G401.6 (cell line): ENCODE data around the gene B3GLCT.
"Not testable (repeated sequence)": the region's sequence is repeated elsewhere in the genome, so short reads cannot be mapped to it uniquely, and the experiment has no call there.

Experiments
- FAIRE-seq: peaks from 2 replicates; lab custom pipeline; 2012; peaks lifted over from hg19 to GRCh38; lab: Jason Lieb, UNC

B3GLCT gene

GRCh38 chr13:31282741-31283455 is 83.1 kb downstream of the B3GLCT start:
- no peak for FAIRE-seq

- FAIRE-seq, result no peak
Observed at GRCh38 chr13:31286930-31287329, 87.2 kb downstream of the B3GLCT start.

GRCh38 chr13:31301119-31301518 is 101.3 kb downstream of the B3GLCT start:
- no peak for FAIRE-seq

DNA sequence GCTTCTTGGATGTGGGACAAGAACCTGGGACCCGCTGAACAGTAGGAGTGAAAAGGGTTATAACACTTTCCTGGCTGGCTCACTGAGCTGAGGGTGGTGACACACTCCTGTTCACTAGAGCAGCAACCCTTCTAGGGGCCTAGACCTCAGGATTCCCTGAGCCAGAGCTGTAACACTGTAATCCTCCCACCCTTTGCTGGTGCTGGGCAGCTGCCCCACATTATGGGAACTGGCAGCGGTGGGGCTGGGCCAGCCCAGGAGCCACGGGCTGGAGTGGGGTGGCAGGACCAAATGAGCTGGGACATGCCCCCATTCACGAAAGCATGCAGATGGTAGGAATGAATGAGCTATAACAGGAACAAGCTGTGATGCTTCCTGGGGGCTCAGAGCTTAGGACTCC is 110.6 kb downstream of the B3GLCT start:
- no peak for FAIRE-seq

DNA sequence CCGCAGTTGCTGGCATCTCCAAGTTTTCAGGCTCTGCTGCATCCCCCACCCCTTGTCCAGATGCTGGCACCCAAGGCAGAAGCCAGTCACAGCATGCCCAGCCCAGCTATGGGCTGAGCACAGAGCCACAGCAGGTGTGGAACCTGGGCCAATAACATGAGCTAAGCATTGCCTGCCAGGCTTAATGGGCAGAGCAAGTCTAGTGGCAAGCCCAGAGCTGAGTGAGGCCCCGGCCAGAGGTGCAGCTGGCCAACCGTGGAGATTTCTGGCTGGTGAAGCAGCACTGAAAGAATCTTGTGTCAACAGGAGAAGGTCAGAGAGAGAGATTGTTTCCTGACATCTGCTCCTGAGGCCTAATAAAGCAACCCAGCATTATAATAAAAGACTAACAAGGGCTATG is 111.0 kb downstream of the B3GLCT start:
- FAIRE-seq, result no peak

DNA sequence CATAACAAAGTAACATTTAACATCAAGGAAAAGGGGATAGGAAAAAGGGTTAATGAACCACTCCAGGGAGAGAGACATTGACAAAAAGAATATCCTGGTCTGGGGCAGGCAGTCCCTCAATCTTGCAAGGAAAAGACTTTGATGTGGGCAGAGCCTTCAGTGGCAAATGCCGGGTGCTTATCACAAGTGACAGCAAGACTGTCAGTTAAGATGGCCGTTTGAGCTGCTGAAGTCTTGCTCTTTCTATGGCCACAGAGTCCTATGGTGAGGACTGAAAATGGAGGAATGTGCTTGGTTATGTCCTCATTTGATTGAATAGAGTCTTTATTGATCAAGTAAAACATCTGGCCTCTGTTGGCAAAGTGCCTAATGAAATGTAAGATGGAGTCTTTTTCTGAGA is 112.1 kb downstream of the B3GLCT start:
- FAIRE-seq, result no peak

DNA sequence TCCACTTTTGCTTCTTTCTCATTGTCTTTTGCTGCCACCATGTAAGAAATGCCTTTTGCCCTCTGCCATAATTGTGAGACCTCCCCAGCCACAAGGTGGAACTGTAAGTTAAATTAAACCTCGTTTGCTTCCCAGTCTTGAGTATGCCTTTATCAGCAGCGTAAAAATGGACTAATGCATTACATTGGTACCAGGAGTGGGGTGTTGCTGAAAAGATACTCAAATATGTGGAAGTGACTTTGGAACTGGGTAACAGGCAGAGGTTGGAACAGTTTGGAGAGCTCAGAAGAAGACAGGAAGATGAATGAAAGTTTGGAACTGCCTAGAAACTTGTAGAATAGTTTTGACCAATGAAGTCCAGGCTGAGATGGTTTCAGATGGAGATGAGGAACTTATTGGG is 115.2 kb downstream of the B3GLCT start:
- FAIRE-seq, result no peak

DNA sequence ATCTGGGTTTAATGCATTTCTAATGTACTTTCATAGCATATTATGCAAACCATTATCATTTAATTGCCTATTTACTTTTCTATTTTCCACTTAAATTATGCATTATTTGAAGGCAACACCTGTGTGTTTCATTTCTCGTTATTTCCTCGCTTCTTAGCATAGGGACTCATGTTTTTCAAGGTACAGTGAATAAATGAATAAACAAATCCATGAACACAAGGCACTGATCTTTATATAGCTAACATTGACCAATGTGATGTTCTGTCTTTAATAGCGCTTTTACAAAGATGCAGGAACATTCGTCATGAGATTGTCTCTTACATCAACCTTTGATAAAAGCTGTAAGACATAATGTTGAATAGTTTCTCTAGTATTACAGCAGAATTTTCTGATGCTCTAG is 121.2 kb downstream of the B3GLCT start:
- no peak for FAIRE-seq

DNA sequence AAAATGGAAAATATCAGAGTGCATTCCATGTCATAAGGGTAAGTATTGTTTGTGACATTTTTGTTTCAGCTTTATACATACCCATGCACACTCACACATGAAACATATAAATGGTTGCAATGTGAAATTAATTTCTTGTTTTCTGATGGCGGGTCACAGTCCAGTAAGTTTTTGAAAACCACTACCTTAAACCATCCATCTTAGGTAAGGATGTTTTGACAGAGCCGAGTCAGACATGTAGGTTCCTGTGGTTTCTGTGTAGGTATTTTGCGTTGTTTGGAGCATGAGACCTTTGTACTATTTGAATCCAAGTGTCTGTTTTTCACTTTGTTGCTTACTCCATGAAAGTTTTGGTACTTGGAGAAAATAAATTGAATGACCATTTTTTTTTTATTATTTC is 121.7 kb downstream of the B3GLCT start:
- FAIRE-seq, result no peak

DNA sequence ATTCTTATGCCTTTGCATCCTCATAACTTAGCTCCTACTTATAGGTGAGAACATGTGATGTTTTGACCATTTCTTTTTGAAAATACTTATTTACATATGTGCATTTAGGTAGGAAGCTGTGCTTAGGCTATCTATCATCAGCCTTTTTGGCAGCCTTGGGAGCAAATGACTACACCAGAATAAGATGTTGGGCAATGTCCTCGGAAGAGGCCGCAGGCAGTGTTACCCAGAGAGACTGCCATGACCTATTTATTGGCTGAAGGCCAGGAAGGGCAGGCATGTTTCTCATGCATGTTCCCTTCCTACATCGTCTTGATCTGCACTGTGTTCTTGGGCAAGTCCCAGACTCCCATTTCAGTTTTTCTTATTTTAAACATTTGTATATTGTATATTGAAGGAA is 122.3 kb downstream of the B3GLCT start:
- no peak for FAIRE-seq

DNA sequence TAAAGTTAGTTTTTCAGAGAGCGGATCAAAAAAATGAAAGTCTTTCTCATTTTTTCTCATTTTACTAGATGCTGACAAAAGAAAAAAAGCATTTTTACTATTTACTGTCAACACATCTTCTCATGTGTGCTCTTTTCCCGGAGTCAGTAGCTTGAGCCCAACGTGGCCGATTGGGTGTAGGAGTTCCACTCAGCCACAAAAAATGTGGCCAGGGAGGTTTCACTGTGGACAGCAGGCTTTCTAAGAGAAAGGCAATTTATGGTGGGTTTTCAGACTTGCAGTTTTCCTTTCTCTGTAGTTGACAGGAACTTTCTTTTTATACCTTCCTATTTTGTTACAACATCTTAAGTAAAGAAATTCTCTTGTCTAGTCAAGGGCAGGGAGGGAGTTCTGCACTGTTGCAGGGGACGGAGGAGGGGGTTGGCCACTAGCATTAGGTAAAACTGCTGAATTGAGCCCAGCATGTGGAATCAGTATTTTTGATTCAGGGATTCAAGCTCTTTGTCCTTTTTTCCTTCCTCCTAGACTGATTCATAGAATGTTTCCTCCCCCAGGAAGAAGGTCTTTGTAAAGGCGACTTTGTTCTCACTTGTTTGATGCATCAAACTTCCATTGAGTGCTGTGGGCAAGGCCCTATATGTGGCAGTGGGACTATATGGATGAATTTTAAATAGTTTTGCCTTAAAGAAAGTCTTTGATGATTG is 123.1 kb downstream of the B3GLCT start:
- FAIRE-seq, result no peak

DNA sequence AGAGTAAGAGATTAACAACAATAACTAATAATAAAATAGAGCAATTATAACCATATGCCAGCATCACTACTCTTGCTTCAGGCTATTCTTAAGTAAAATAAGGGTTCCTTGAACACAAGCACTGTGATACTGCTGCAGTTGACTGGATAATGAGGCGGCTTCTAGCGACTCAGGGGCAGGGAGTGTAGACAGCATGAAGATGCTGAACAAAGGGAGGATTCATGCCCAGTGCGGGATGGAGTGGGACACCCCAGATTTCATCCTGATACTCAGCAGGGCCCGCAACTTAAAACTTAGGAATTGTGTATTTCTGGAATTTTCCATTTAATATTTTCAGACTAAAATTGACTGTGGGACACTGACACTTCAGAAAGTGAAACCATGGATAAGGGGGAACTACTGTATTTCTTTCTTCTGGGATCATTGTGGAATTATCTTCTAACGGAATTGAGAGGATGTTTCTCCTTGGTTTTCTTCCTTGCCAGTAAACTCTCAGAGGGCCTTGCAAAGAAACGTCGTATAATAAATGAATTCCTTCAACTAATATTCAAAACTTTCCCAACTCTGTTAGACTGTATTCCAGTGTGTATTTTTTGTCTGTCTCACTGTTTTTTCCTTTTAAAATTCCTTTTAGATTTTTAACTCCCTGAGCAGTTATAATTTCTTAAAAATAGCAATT is 127.5 kb downstream of the B3GLCT start:
- no peak for FAIRE-seq

DNA sequence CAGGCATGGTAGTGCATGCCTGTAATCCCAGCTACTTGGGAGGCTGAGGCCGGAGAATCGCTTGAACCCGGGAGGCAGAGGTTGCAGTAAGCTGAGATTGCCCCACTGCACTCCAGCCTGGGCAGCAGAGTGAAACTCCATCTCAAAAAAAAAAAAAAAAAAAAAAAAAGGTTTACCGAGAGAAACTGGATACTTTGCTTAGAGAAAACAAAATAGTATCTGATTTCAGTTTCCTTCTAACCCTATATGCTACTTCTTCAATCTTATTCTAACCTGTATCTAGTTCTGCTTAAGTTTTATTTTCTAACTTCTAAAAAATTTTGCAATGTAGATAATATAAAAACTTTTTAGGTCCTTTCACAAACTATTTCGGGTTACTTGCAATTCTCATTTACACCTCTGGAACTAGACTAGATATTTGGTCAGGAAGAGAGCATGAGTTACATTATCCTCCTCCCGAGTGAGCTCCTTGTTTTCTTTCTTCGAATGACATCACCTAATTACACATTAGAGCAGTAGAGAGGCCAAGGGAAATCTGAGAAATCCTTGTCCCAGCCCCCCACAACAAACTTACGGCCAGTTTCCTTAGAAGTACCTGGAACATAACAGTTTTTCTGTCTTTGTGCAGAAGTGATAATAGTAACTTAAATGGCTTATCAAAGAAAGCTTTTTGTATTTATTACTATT is 128.9 kb downstream of the B3GLCT start:
- FAIRE-seq, result no peak

GRCh38 chr13:31330236-31330635 is 130.5 kb downstream of the B3GLCT start:
- no peak for FAIRE-seq

- no peak for FAIRE-seq
Observed at GRCh38 chr13:31331068-31331467, 131.3 kb downstream of the B3GLCT start.

DNA sequence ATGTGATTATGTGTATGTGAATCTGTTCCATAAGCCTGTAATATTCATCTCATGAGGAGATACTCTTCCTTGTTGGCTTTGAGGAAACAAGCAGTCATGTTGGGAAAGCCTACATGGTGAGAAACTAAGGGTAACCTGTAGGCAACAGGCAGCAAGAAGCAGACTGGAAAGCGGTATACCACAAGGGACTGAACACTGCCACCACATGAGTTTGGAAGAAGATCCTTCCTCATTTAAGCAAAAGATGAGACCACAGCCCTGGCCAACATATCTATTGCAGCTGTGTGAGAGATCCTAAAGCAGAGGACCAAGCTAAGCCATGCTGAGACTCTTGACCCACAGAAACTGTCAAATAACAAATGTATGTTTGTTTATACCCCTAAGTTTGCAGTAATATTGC is 134.8 kb downstream of the B3GLCT start:
- FAIRE-seq, result no peak

DNA sequence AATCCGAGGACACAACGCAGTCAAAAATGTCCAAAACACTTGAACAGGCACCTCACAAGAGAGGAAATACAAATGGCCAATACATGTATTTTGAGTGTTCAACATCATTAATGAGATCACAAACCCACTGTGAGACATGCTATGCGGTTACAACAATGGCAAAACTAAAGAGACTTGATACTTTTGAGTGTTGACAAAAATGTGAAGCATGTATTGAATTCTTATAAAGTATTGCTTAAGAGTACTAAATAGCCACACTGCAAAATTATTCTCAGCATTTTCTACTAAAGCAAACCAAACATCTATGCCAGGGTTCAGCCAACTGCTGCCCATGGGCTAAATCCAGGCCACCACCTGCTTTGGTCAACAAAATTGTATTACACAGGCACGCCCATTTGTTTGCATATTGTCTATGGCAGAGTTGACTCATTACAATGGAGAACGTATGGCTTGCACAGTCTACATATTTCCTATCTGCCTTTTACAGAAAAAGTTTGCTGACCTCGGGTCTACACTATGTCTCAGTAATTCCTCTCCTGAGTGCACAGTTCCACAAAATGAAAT is 135.3 kb downstream of the B3GLCT start:
- FAIRE-seq, result no peak

DNA sequence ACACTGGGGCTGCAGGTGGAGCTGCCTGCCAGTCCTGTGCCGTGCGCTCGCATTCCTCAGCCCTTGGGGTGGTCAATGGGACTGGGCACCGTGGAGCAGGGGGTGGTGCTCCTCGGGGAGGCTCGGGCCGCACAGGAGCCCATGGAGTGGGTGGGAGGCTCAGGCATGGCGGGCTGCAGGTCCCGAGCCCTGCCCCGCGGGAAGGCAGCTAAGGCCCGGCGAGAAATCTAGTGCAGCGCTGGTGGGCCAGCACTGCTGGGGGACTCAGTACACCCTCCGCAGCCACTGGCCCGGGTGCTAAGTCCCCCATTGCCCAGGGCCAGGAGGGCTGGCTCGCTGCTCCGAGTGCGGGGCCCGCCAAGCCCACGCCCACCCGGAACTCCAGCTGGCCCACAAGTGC is 139.8 kb downstream of the B3GLCT start:
- not testable (repeated sequence) for FAIRE-seq

- FAIRE-seq, result not testable (repeated sequence)
Observed at GRCh38 chr13:31340848-31341247, 141.1 kb downstream of the B3GLCT start.

DNA sequence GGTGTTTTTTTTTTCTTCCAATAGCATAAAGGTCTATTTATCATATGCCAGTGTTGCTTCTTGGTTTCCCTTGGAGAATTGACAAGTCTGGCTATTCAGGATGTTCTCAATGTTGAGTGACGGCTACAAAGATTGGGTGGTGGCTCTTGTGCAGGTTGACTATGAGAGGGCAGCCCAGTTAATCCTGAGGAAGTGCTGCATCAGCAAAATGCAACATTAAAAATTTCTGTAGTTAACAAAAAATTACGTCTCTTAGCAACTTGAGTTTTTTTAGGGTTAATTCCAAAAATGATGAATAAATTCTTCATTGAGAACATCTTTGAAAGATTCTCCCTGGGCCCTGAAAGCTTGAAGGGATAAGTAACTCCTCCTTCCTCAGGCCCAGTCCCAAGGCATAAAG is 147.1 kb downstream of the B3GLCT start:
- FAIRE-seq, result no peak

- no peak for FAIRE-seq
Observed at GRCh38 chr13:31349156-31349555, 149.4 kb downstream of the B3GLCT start.

GRCh38 chr13:31350560-31350959 is 150.8 kb downstream of the B3GLCT start:
- FAIRE-seq, result no peak

DNA sequence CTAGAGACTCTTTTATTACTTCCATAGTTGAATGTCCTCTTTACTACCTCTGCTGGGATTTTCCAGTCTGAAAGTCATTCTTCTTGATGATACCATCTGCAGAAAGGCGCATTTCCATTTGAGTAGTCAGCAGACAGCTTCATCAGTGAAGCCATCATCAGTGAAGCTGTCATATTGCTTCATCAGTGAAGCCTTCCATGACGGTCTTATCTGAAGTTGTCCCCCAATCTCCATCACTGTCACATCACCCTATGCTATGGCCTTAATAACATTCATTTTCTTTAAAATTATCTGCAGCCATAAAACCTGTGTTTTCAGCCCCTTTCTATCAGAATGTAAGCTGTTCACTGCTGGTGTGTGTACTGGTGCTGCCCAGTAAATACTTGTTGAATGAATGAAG is 151.6 kb downstream of the B3GLCT start:
- no peak for FAIRE-seq
